Epithelial cell of proximal tubule (primary cell): ENCODE data around the gene PARD3B. TPM values are rescaled to one million over a fixed set of nuclear protein-coding genes. Genes with fewer than 3 reads are reported as not detected.
"Not testable (repeated sequence)": the region's sequence is repeated elsewhere in the genome, so short reads cannot be mapped to it uniquely, and the experiment has no call there.

ENCODE experiments used
- DNase-seq: peaks from one replicate; pipeline ENCODE4 v3.0.0-alpha.2; 2011; ENCODE audit warnings: low read depth
- H3K4me3 ChIP-seq: 2 replicates; pipeline ENCODE4 v1.5.1; 2011; ENCODE audit warnings: low read depth, mild to moderate bottlenecking, low read length
- total RNA-seq: library from RNA; depleted of rRNA; stranded (reverse); fragments of >200 nt; gene quantifications from 2 replicates; pipeline ENCODE4 v1.2.3, GENCODE V29; 2015
- TF ChIP-seq, protein P1 (sequence below): conservative IDR thresholded peaks from 2 replicates; pipeline ENCODE4 v1.5.1; 2012; ENCODE audit warnings: low read depth, mild to moderate bottlenecking, low read length

Gene PARD3B
- total RNA-seq, 1 donor from 2014 or later = 3.6 TPM

- H3K4me3 ChIP-seq = no peak overlapping the region
- no peak for DNase-seq
- TF ChIP-seq, protein P1, sequence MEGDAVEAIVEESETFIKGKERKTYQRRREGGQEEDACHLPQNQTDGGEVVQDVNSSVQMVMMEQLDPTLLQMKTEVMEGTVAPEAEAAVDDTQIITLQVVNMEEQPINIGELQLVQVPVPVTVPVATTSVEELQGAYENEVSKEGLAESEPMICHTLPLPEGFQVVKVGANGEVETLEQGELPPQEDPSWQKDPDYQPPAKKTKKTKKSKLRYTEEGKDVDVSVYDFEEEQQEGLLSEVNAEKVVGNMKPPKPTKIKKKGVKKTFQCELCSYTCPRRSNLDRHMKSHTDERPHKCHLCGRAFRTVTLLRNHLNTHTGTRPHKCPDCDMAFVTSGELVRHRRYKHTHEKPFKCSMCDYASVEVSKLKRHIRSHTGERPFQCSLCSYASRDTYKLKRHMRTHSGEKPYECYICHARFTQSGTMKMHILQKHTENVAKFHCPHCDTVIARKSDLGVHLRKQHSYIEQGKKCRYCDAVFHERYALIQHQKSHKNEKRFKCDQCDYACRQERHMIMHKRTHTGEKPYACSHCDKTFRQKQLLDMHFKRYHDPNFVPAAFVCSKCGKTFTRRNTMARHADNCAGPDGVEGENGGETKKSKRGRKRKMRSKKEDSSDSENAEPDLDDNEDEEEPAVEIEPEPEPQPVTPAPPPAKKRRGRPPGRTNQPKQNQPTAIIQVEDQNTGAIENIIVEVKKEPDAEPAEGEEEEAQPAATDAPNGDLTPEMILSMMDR = no peak
Observed at GRCh38 chr2:204542982-204543608, 2.2 kb upstream of the PARD3B start.

DNA sequence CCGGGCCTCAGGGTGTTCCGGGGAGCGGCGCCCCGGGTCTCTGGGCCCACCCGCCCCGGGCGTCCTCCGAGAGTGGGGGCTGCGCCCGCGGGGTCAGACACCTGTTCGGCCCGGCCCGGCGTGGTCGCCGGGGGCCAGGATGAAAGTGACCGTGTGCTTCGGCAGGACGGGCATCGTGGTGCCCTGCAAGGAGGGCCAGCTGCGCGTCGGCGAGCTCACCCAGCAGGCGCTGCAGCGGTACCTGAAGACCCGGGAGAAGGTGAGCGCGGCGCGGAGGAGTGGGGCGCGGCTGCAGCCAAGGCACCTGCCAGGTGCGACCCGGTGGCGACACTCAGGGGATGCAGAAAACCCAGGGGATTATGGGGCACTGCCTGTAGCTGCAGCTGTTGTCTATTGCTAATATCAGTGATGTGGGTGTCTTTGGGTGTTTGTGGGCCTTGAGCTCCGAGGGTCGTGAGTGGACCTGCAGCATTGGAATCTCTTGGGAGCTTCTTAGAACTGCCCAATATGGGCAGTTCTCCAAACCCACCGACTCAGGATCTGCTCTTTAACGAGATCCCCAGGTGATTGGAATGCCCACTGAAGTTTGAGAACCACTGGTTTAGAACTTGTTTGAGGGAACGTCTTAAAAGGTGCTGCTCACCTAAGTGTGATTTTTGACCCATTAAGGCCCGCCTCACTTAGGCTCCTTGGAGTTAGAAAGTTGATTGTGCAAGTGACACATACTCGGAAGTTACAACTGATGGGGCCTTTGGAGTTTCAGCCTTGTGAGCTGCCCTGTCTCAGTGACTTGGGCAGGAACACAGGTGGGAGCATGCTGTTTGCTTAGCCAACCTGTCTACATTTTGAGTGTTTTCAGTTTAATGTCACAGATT lies 823 bp downstream of the PARD3B start:
- no peak for DNase-seq
- peak overlapping the region; percentile 78 for H3K4me3 ChIP-seq
- TF ChIP-seq, protein P1 = no peak

DNA sequence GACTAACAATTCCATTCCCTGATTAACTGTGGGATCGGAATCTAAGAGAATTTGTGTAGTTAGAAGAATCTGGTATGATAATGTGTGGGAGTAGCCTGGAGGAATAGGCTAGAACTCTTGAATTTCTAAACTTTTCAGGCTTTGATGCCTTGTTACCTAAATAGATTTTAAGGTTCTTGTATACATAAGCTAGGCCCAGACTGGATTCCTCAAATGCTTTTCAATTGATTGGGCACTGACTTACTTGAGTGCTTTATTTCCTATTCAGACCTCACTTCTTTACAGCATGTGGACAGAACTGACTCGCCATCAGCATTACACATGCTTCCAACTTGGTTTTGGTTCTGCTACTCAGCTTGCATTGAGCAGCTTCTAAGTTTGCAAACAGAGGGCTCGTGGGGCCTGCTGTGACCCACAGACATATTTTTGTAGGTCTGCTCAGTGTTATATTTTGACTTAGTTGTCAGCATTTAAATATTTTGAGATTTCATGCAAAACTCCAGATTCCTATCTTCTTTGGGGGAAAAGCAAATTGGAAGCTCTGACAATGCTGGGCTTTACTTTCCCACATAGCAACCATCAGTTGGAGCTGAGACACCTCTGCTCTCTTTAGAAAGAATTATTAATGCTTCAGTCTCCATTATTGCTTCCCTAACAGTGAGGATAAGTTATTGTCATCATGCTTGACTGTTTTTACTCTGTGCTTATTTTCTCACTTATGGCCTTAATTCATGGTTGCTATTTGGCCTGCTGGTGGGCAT lies 5.7 kb downstream of the PARD3B start:
- H3K4me3 ChIP-seq = no peak overlapping the region
- DNase-seq = peak; percentile 59
- TF ChIP-seq, protein P1 = no peak

GRCh38 chr2:204551512-204551863 lies 6.2 kb downstream of the PARD3B start:
- TF ChIP-seq, protein P1 = no peak
- H3K4me3 ChIP-seq = no peak overlapping the region
- DNase-seq = no peak

DNA sequence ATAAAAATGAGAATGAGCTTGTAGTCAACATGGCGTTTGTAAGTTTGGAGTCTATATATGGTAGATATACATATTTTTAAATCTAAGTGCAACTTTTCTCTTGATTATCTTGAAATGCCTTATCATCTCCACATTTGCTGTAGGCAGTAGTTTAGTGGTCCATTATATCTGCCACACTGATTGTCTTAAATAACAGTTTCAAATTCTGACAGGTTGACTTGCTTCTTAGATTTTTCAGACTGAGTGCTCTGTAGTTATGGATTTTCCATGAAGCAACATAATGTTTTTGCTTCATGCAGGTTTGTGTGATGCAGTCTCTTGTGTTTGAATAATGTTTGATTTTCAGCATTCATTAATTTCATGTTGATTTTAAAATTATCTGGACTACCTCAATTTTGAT lies 12.3 kb downstream of the PARD3B start:
- no peak for DNase-seq
- no peak overlapping the region for H3K4me3 ChIP-seq
- TF ChIP-seq, protein P1 = no peak

DNA sequence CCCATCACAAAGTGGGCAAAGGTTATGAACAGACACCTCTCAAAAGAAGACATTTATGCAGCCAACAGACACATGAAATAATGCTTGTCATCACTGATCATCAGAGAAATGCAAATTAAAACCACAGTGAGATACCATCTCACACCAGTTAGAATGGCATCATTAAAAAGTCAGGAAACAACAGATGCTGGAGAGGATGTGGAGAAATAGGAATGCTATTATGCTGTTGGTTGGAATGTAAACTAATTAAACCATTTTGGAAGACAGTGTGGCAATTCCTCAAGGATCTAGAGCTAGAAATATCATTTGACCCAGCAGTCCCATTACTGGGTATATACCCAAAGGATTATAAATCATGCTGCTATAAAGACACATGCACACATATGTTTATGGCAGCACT lies 14.1 kb downstream of the PARD3B start:
- not testable (repeated sequence) for DNase-seq

GRCh38 chr2:204560902-204561301 lies 15.6 kb downstream of the PARD3B start:
- no peak for DNase-seq
- H3K4me3 ChIP-seq = no peak overlapping the region
- TF ChIP-seq, protein P1 = no peak

More for the DNA sequence above, 14.1 kb downstream of the PARD3B start:
- not testable (repeated sequence) for H3K4me3 ChIP-seq
